A549 (cell line): ENCODE measurements around the gene IGF2.

Experiments
- CHD4 ChIP-seq: fragments of 200-600 bp; sonication (generic); IDR thresholded peaks from 2 replicates; pipeline ENCODE4 v1.6.1; 2016; ENCODE audit warnings: antibody characterized with exemption, mild to moderate bottlenecking, borderline replicate concordance
- CTCF ChIP-seq: fragments of >200 bp; sonication (Bioruptor Twin); formaldehyde crosslinking; IDR thresholded peaks from 3 replicates; pipeline ENCODE4 v1.5.1; 2016
- MAX ChIP-seq: IDR thresholded peaks from 2 replicates; pipeline ENCODE4 v1.6.1; 2012
- MYC ChIP-seq: IDR thresholded peaks from 2 replicates; pipeline ENCODE4 v1.6.1; 2012; ENCODE audit warnings: mild to moderate bottlenecking, inconsistent platforms, low read length, improper control_type of control experiment, borderline replicate concordance
- PHF8 ChIP-seq: fragments of 200-600 bp; sonication (generic); IDR thresholded peaks from 2 replicates; pipeline ENCODE4 v1.6.1; 2016; ENCODE audit warnings: low read depth, mild to moderate bottlenecking, antibody characterized with exemption, moderate library complexity, borderline replicate concordance
- POLR2A ChIP-seq: IDR thresholded peaks from 2 replicates; pipeline ENCODE4 v1.6.1; 2012; ENCODE audit warnings: mild to moderate bottlenecking, low read length
- RAD21 ChIP-seq, 2 experiments: fragments of >200 bp in 1 of 2; sonication (Bioruptor Twin) in 1 of 2; formaldehyde crosslinking in 1 of 2; IDR thresholded peaks in 1 of 2; conservative IDR thresholded peaks in 1 of 2; 2 replicates in 1 of 2; 3 replicates in 1 of 2; pipeline ENCODE4 v1.6.1; 2012 to 2018; ENCODE audit warnings: inconsistent platforms in 1 of 2
- SMC3 ChIP-seq: fragments of >200 bp; sonication (Bioruptor Twin); formaldehyde crosslinking; IDR thresholded peaks from 3 replicates; pipeline ENCODE4 v1.6.1; 2018; ENCODE audit warnings: inconsistent platforms
- ZFP36 ChIP-seq: fragments of 450-650 bp; IDR thresholded peaks from 2 replicates; pipeline ENCODE4 v1.6.1; 2014; ENCODE audit warnings: borderline replicate concordance; ENCODE audit not compliant: partially characterized antibody

GRCh38 chr11:2085251-2086066, 53.7 kb downstream of the IGF2 start:
- TF ChIP-seq CTCF = no peak
- TF ChIP-seq RAD21 (conservative IDR thresholded peaks at IDR 0.05 in 1 of 2, IDR thresholded peaks at IDR 0.05 in 1 of 2) = no peak
- TF ChIP-seq CHD4 = no peak
- TF ChIP-seq ZFP36 = no peak
- TF ChIP-seq POLR2A = no peak
- TF ChIP-seq SMC3 = no peak
- TF ChIP-seq MAX = no peak
- TF ChIP-seq MYC = no peak
- no peak for TF ChIP-seq PHF8
